ENCODE measurements around the gene MBNL1. TPM values are rescaled to one million over a fixed set of nuclear protein-coding genes. Genes with fewer than 3 reads are reported as not detected.
A peak's percentile ranks its signal among the peaks of the same experiment; 100 is the strongest.

Gene MBNL1
- total RNA-seq, 2 donors from 2014 or later: 199 to 327 TPM

GRCh38 chr3:152260026-152260425, 8.7 kb upstream of the MBNL1 start:
- DNase-seq (ENCODE audit: low spot score): no peak
- H3K27ac ChIP-seq: no peak overlapping the region
- H3K9me3 ChIP-seq: no peaks in the 10 kb centered on the region
- H3K4me1 ChIP-seq: peaks cover 0 to 34% of the 10 kb centered on the region in 2 donors
- no peaks in the 10 kb centered on the region for H3K36me3 ChIP-seq
- no peak overlapping the region for H3K4me3 ChIP-seq
- TF ChIP-seq, protein P1, sequence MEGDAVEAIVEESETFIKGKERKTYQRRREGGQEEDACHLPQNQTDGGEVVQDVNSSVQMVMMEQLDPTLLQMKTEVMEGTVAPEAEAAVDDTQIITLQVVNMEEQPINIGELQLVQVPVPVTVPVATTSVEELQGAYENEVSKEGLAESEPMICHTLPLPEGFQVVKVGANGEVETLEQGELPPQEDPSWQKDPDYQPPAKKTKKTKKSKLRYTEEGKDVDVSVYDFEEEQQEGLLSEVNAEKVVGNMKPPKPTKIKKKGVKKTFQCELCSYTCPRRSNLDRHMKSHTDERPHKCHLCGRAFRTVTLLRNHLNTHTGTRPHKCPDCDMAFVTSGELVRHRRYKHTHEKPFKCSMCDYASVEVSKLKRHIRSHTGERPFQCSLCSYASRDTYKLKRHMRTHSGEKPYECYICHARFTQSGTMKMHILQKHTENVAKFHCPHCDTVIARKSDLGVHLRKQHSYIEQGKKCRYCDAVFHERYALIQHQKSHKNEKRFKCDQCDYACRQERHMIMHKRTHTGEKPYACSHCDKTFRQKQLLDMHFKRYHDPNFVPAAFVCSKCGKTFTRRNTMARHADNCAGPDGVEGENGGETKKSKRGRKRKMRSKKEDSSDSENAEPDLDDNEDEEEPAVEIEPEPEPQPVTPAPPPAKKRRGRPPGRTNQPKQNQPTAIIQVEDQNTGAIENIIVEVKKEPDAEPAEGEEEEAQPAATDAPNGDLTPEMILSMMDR (IDR thresholded peaks at IDR 0.05): no peak
- no peaks in the 10 kb centered on the region for H3K27me3 ChIP-seq

- Histone ChIP-seq H3K4me1 (peaks cover 0 to 35% of the 10 kb centered on the region in 2 donors), H3K36me3 (no peaks in the 10 kb centered on the region), H3K27me3 (no peaks in the 10 kb centered on the region), H3K9me3 (no peaks in the 10 kb centered on the region), H3K27ac (no peak overlapping the region), H3K4me3 (no peak overlapping the region)
- no peak for DNase-seq (ENCODE audit: low spot score)
- TF ChIP-seq, protein P1 (IDR thresholded peaks at IDR 0.05): no peak
These were observed 8.2 kb upstream of the MBNL1 start for GRCh38 chr3:152260529-152260928.

DNA sequence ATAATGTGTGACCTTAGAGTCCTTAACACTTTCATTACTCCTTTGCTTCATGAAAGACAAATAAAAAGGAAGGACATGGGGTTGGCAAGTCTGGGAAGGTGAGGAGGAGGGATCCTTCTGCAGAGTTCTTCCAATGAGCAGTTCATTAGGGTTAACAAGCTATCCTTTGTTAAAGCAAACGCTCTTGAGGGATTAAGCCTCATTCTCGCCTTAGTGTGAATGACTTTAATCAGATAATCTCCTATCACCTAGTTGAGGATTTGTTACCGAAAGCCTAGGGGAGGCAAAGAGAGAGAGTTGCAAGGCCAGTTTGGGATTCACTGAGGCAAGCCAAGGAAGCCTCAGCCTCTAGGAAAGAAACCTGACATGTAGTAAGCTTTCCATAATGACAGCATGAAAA, 7.4 kb upstream of the MBNL1 start:
- H3K27me3 ChIP-seq: no peaks in the 10 kb centered on the region
- H3K9me3 ChIP-seq: no peaks in the 10 kb centered on the region
- no peak for DNase-seq (ENCODE audit: low spot score)
- no peak overlapping the region for H3K4me3 ChIP-seq
- H3K27ac ChIP-seq: no peak overlapping the region
- TF ChIP-seq, protein P1 (IDR thresholded peaks at IDR 0.05): no peak
- H3K36me3 ChIP-seq: no peaks in the 10 kb centered on the region
- H3K4me1 ChIP-seq: peaks cover 0 to 43% of the 10 kb centered on the region in 2 donors

DNA sequence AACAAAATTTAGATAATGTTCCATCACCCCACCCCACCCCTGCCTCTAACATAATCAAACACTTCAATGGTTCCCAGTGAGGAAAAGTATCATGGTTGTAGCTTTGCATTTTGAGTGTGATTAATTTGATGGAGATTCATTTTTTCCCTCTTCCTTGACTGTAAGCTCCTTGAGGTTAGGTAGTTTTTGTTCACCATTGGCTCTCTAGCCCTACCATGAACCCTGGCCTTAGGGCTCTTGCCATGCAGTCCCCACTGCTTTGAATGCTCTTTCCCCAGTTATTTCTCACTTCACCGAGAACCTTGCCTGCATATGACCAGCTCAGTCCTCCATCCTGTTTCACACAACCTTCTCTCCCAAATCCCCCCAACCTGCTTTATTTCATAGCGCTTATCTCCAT, 5.0 kb upstream of the MBNL1 start:
- H3K27me3 ChIP-seq: no peaks in the 10 kb centered on the region
- no peaks in the 10 kb centered on the region for H3K36me3 ChIP-seq
- TF ChIP-seq, protein P1 (IDR thresholded peaks at IDR 0.05): no peak
- no peak overlapping the region for H3K4me3 ChIP-seq
- H3K9me3 ChIP-seq: no peaks in the 10 kb centered on the region
- H3K27ac ChIP-seq: no peak overlapping the region
- DNase-seq (ENCODE audit: low spot score): no peak
- H3K4me1 ChIP-seq: peaks cover 0 to 50% of the 10 kb centered on the region in 2 donors

DNA sequence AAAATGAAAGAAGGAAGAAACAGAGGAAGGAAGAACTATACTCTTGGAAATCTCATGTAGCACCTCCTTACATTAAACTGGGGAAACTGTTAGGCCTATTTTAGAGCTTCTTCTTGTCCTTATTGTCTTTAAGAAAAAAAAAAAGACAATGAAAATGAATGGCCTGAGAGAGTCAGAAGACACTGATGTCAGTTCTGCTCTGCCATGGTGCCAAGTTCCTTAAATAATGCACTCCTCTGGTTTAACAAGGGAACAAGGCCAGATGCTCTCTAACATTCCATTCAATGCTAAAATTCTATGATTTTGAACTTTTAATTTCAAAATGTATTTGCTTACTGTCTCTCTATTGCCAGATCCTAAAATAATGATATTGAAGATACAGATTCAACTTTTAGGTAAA, 4.4 kb upstream of the MBNL1 start:
- no peak for DNase-seq (ENCODE audit: low spot score)
- no peaks in the 10 kb centered on the region for H3K9me3 ChIP-seq
- TF ChIP-seq, protein P1 (IDR thresholded peaks at IDR 0.05): no peak
- H3K27ac ChIP-seq: peak overlapping the region in 1 of 2 donors; percentile 14
- no peak overlapping the region for H3K4me3 ChIP-seq
- no peaks in the 10 kb centered on the region for H3K36me3 ChIP-seq
- peaks cover 0 to 44% of the 10 kb centered on the region in 2 donors for H3K4me1 ChIP-seq
- no peaks in the 10 kb centered on the region for H3K27me3 ChIP-seq

Measured in right atrium auricular region (tissue), 2 donors.